Measurements from ENCODE around the gene PCK1. TPM values are rescaled to one million over a fixed set of nuclear protein-coding genes. Genes with fewer than 3 reads are reported as not detected.

PCK1 gene
- polyA plus RNA-seq, 1 experiment: not detected

DNA sequence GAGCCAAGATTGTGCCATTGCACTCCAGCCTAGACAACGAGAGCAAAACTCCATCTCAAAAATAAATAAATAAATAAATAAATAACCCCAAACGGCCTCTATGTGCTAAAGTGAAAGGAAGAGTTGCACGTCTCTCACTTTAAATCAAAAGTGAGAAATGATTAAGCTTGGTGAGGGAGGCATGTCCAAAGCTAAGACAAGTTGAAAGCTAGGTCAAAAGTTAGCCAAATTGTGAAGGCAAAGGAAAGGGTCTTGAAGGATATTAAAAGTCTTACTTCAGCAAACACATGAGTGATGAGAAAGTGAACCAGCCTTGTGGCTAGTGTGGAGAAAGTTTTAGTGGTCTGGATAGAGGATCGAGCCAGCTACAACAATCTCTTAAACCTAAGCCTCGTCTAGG lies 45.0 kb downstream of the PCK1 start:
- no peak overlapping the region for H3K4me3 ChIP-seq (ENCODE audit: low read depth, low read length)
- H3K9me3 ChIP-seq (ENCODE audit: control insufficient read depth, insufficient read depth, low read length): no peaks in the 10 kb centered on the region; the same call in 1 of the 2 replicates
- POLR2A ChIA-PET: no interaction called here
- no peak for DNase-seq (ENCODE audit: low read depth, low spot score)
- H3K27ac ChIP-seq (ENCODE audit: low read depth, low read length): no peak overlapping the region
- no peaks in the 10 kb centered on the region for H3K27me3 ChIP-seq (ENCODE audit: control insufficient read depth, insufficient read depth, low read length)
- TF ChIP-seq, protein P1, sequence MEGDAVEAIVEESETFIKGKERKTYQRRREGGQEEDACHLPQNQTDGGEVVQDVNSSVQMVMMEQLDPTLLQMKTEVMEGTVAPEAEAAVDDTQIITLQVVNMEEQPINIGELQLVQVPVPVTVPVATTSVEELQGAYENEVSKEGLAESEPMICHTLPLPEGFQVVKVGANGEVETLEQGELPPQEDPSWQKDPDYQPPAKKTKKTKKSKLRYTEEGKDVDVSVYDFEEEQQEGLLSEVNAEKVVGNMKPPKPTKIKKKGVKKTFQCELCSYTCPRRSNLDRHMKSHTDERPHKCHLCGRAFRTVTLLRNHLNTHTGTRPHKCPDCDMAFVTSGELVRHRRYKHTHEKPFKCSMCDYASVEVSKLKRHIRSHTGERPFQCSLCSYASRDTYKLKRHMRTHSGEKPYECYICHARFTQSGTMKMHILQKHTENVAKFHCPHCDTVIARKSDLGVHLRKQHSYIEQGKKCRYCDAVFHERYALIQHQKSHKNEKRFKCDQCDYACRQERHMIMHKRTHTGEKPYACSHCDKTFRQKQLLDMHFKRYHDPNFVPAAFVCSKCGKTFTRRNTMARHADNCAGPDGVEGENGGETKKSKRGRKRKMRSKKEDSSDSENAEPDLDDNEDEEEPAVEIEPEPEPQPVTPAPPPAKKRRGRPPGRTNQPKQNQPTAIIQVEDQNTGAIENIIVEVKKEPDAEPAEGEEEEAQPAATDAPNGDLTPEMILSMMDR (IDR thresholded peaks at IDR 0.05; ENCODE audit: low read depth, low read length): no peak
- CTCF ChIA-PET: interaction anchor here (1.6 kb wide), 1 partner anchor 11 kb away, joined by 7 read pairs; no protein-coding TSS in a partner anchor

DNA sequence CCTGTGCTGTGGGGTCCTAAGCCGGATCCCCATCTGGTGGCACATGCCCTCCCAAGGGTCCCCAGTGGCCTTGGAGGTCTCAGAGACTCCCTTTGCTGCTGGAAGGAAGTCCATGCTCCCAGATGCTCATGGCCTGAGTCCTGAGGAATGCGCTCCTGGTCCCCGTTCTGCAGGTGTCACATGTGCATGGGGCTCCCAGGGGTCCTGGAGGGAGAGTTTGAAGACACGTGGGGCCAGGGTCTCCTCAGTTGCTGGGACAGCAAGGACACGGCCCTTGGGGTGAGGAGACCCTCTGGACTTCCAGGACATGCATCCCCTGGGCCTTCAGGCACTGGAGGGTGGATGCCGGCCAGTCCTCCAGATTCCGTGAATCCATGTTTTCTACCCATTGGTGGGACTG lies 47.6 kb downstream of the PCK1 start:
- CTCF ChIA-PET: no interaction called here
- no peak for DNase-seq (ENCODE audit: low read depth, low spot score)
- Histone ChIP-seq H3K27ac (ENCODE audit: low read depth, low read length) (no peak overlapping the region), H3K9me3 (ENCODE audit: control insufficient read depth, insufficient read depth, low read length) (no peaks in the 10 kb centered on the region; the same call in 1 of the 2 replicates), H3K4me3 (ENCODE audit: low read depth, low read length) (no peak overlapping the region), H3K27me3 (ENCODE audit: control insufficient read depth, insufficient read depth, low read length) (peaks cover 3% of the 10 kb centered on the region)
- TF ChIP-seq, protein P1 (IDR thresholded peaks at IDR 0.05; ENCODE audit: low read depth, low read length): no peak
- POLR2A ChIA-PET: no interaction called here

DNA sequence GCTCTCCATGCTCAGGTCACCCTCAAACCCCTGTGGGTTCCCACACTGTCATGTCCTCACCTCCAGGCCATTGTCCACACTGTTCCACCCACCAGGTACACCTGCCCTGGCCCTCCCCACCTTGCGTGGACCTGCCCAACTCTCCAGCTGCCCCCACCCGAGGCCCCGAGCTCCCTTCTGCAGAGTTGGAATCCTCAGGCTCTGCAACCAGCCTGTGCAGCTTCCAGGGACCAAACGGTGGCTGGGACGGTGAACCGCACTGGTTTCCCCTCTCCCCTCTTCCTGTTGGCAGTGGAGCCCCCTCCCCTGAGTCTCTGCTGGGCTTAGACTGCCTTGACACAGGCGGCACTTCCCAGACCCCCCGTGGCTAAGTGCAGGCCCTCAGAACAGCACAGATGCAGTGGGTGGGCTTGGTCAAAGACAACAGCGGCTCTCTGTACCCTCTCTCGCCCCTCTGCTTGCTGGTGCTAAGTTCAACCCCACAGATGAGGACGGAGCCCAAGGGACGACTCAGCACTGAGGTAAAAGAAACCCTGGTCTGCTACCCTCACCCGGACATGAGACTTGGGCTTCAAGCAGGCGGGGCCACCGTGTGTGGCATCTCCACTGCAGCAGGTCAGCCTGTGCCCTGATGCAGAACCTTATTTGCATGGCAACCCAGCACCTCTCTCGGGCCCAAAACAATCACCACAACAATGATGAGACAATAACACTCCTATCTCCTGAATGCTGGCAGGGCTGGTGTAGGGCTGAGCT lies 48.4 kb downstream of the PCK1 start:
- POLR2A ChIA-PET: no interaction called here

GRCh38 chr20:57609842-57610167 lies 48.9 kb downstream of the PCK1 start:
- CTCF ChIA-PET: interaction anchor here (0.6 kb wide), 1 partner anchor 74 kb away, joined by 3 read pairs; no protein-coding TSS in a partner anchor

More for the DNA sequence above, 48.4 kb downstream of the PCK1 start:
- H3K27me3 ChIP-seq (ENCODE audit: control insufficient read depth, insufficient read depth, low read length): peaks cover 3% of the 10 kb centered on the region
- H3K9me3 ChIP-seq (ENCODE audit: control insufficient read depth, insufficient read depth, low read length): no peaks in the 10 kb centered on the region; the same call in 1 of the 2 replicates
- H3K27ac ChIP-seq (ENCODE audit: low read depth, low read length): no peak overlapping the region
- no peak overlapping the region for H3K4me3 ChIP-seq (ENCODE audit: low read depth, low read length)
- no peak for DNase-seq (ENCODE audit: low read depth, low spot score)
- TF ChIP-seq, protein P1 (IDR thresholded peaks at IDR 0.05; ENCODE audit: low read depth, low read length): no peak
- CTCF ChIA-PET: interaction anchor here (0.6 kb wide), 1 partner anchor 75 kb away, joined by 3 read pairs; no protein-coding TSS in a partner anchor

More at GRCh38 chr20:57609842-57610167, 48.9 kb downstream of the PCK1 start:
- no peak for DNase-seq (ENCODE audit: low read depth, low spot score)
- TF ChIP-seq, protein P1 (IDR thresholded peaks at IDR 0.05; ENCODE audit: low read depth, low read length): 0 out of 2 replicates have a peak, but pooled peaks have one; percentile 10
- POLR2A ChIA-PET: no interaction called here
- H3K4me3 ChIP-seq (ENCODE audit: low read depth, low read length): no peak overlapping the region
- H3K9me3 ChIP-seq (ENCODE audit: control insufficient read depth, insufficient read depth, low read length): no peaks in the 10 kb centered on the region; the same call in 1 of the 2 replicates
- H3K27ac ChIP-seq (ENCODE audit: low read depth, low read length): no peak overlapping the region
- peaks cover 3% of the 10 kb centered on the region for H3K27me3 ChIP-seq (ENCODE audit: control insufficient read depth, insufficient read depth, low read length)
